NCI-H2171 (cell line): Measurements from ENCODE around the gene MYOM3.

ENCODE experiments used
- DNase-seq: peaks from one replicate; lab custom pipeline; 2025; lab: John Stamatoyannopoulos, UW

MYOM3 gene

DNA sequence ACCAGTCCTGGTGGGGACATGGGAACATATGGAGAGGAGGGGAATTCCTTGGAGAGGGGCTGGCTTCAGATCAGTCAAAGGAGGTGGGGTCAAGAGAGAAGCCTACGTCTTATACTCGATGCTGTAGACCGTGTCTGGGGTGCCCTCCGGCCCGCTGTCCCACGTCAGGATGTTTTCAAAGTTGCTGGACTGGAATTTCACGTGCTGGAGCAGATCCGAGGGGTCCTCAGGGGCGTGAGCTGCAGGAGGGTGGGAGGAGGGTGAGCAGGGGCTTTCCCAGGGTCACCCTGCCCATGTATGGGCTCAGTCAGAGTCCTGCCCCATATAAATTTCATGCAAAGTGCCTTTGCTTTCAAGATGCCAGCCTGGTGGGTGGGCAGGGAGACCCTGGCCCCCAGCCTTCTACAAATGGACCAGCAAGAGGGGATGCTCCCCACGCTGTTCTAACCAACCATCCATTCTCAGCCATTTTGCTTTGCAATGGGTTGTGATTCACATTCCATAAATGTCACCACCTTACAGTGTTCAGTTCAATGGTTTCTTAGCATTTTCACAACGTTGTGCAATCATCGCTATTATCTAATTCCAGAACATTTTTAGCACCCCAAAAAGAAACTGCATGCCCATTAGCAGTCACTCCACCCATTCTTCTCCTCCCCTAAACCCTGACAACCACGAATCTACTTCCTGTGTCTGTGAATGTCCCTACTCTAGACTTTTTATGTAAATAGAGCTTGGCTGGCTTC is 26.7 kb upstream of the MYOM3 start:
- no peak for DNase-seq

DNA sequence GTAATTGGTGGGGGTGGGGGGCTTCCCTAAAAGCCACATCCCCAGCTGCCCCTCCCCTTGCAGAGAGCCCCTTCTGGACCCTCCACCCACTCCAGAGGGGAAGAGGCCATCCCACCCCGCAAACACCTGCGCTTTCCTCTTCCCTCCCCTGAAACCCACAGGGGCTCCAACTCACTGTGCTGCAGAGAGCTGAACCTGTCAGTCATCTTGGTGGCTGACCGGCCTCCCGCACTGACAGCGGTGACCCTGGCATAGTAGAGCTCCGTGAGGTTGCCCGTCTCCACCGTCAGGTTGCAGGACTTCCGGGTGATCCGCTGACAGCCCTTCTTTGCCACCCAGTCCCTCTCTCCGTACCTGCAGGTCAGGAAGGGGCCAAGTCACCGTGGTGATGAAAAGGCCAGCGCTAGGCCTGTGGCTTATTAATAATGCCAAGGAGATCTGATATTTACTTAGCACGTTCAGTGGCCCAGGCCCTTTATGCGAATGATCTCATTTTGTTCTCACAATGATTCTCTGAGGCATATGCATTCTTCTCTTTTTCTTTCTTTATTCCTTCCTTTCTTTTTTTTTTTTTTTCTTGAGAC is 25.1 kb upstream of the MYOM3 start:
- no peak for DNase-seq

DNA sequence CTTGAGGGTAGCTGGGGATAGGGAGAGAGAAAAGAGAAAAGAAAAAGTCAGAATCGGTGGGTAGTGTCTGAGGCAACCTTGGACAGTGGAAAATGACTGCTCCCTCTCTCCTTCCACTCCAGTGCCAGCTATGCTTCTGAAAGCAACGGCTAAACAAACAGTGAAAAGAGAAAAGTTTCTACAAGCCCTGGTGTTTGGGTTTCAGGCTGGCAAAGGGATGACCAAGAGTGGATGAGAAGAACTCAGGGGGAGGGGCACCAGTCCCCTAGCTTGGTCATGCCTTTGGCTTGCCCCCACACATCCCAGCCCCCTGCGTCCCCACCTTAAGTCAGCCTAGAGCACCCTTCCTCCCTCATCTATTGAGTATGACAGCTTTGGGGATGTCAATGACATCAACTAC is 22.4 kb upstream of the MYOM3 start:
- DNase-seq = no peak

DNA sequence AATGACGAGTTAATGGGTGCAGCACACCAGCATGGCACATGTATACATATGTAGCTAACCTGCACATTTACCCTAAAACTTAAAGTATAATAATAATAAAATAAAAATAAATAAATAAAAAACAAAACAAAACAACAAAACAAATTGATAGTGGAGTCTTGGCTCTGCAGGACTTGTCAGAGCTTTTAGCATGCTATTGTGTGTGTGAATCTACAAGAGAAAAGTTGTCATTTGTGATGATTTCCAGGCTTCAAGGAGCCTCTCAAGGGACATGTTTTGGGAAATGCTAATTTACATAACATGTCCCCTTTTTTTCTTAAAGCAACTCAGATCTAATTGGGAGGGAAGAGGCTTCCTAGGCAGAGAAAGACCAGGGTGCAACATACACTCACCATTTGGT is 21.9 kb upstream of the MYOM3 start:
- DNase-seq = no peak

DNA sequence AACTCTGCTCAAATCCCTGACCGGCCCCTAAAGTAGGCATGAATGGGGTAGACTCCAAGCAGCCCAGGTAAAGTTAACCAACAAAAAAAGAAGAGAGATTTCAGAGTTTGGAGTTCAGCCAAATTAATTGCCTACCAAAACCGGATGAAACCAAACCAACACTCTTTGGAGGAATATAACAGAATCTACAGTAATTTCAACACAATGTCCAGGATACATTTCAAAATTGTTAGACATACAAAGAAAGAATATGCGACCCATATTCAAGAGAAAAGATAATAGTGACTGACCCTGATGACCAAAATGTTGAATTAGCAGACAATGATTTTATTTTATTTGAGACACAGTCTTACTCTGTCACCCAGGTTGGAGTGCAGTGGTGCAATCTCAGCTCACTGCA is 18.4 kb upstream of the MYOM3 start:
- DNase-seq = no peak

- no peak for DNase-seq
Measured at GRCh38 chr1:24127801-24128363, 15.9 kb upstream of the MYOM3 start.

- DNase-seq = no peak
Measured at GRCh38 chr1:24127134-24127800, 15.3 kb upstream of the MYOM3 start.

GRCh38 chr1:24126672-24127023 is 14.7 kb upstream of the MYOM3 start:
- no peak for DNase-seq

DNA sequence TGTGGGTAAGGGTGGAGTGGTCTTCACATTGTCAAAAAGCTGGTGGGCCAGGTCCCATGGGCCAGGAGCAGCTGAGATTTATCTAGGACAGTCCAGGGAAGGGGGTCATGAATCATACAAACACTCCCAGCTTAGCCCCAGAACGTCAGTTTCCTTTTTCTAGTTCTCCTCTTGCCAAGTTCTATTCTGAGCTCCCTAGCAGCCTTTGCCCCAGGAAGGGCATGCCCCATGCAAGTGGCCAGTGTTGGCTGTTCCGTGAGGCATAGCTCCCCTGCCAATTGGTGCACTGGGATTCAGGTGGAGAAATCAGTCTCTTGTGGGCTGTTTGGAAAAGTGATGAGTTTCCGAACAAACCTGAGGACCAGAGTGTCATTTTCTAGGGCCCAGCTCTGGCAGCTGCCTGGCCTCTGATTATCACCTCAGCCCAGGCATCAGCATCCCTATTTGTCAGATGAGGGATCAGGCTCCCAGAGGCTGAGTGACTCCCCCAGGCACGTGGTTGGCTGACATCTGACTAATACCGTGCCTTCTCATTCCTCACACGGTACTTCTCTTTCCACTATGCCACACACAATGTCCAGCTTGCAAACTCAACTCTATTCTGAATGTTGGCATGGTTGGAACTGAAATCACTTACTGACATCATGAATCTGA is 14.2 kb upstream of the MYOM3 start:
- DNase-seq = no peak

GRCh38 chr1:24125456-24125855 is 13.5 kb upstream of the MYOM3 start:
- DNase-seq = no peak

DNA sequence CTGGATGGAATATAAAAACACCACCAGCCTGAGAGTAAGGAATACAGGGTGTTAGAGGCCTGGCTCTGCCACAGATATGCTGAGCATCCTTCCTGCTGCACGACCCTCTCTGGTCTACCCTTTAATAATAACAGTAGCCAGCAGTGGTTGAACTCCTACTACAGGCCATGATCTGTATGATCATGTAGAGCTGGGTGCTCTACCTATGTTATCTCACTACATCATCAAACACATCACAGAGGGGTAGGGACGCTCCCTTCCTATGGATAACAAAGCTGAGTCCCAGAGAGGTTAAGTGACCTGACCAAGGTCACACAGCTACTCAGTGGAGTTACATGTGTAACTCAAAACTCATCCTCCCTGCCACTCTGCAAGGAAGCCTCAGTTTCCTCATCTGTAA is 13.0 kb upstream of the MYOM3 start:
- DNase-seq = no peak

DNA sequence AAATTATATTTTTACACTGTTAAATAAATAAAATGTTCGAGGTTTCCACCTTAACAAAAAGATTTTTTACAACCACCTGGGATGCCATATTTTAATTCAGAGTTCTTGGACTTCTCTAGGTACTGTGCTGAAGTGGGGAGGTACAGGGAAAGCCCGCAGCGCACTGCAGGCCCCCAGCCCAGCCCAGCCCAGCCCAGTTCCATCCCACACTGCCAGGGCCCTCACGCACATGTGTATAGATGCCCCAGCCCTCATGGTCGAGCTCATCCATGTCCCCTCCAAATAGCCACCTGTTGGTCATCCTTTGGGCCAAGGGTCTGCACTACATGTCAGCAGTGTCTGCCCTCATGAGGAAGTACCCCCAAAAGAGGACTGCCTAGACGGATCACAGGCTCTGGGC is 11.7 kb upstream of the MYOM3 start:
- DNase-seq = no peak

DNA sequence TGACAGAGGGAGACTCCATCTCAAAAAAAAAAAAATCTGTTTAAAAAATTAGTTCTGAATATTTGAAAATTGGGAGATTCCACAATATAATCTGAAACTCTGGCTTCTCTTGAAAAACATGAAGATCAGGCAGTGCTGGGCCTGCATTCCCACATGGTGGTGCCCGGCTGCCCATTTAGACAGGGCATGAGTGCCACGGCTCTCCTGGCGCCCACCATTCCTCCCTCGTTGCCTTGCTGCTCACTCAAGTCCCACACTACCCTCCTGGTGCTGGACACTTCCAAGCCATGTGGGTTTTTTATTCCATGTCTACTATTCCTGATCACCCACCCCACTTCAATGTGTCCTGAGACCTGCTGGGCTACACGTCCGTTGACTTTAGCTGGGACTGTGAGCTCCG is 10.8 kb upstream of the MYOM3 start:
- no peak for DNase-seq

- DNase-seq = no peak
Measured at GRCh38 chr1:24121406-24121805, 9.5 kb upstream of the MYOM3 start.

- DNase-seq = no peak
Measured at GRCh38 chr1:24120965-24121364, 9.0 kb upstream of the MYOM3 start.

GRCh38 chr1:24119859-24120756 is 8.2 kb upstream of the MYOM3 start:
- no peak for DNase-seq

DNA sequence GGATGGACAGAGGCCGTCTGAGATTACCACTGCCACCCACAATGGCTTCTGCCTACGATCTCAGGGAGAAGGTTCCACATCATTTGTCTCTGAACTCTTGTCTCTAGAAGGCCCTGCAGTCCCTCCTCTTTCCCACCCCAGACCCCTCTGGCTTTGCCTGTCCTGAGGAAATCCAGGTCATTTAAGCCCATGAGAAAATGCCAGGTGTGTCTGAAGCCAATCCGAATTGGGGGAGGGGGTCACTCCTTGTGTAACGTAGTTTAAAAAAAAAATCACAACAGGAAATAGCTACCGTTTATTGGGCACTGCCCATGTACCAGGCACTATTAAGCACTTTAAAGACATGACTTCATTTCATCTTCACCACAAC is 7.5 kb upstream of the MYOM3 start:
- DNase-seq = no peak

GRCh38 chr1:24118410-24119242 is 6.7 kb upstream of the MYOM3 start:
- no peak for DNase-seq

- no peak for DNase-seq
Measured at GRCh38 chr1:24117722-24118409, 5.9 kb upstream of the MYOM3 start.

DNA sequence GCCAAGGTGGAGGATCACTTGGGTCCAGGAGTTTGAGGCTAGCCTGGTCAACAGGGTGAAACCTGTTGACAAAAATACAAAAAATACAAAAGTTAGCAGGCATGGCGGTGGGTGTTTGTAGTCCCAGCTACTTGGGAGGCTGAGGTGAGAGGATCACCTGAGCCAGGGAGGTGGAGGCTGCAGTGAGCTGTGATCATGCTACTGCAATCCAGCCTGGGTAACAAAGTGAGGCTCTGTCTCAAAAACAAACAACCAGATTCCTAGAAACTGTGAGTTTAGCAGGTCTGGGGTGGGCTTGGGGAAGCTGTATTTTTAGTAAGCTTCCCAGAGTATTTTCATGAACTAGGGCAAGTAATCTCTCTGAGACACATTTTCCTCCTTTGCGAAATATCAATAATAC is 5.2 kb upstream of the MYOM3 start:
- DNase-seq = no peak
